Activated CD8-positive, alpha-beta memory T cell treated with anti-CD3 and anti-CD28 coated beads for 1 hour (primary cell): ENCODE measurements around the gene ARHGAP21.
"Not testable (repeated sequence)": the region's sequence is repeated elsewhere in the genome, so short reads cannot be mapped to it uniquely, and the experiment has no call there.

Source experiments
- DNase-seq, 2 donors: peaks; one replicate each; pipeline ENCODE4 v3.0.0-alpha.2; 2020; ENCODE audit warnings: low read depth in 1 of 2; ENCODE audit errors: extremely low read depth in 1 of 2

The ARHGAP21 gene

GRCh38 chr10:24643679-24644209 is 79.9 kb downstream of the ARHGAP21 start:
- no peak for DNase-seq

- DNase-seq: no peak
These were observed 80.6 kb downstream of the ARHGAP21 start for GRCh38 chr10:24642921-24643678.

GRCh38 chr10:24639124-24639523 is 84.6 kb downstream of the ARHGAP21 start:
- no peak for DNase-seq

GRCh38 chr10:24625778-24626177 is 97.9 kb downstream of the ARHGAP21 start:
- no peak for DNase-seq

- DNase-seq: no peak
These were observed 100.3 kb downstream of the ARHGAP21 start for GRCh38 chr10:24623383-24623782.

GRCh38 chr10:24622781-24623301 is 100.8 kb downstream of the ARHGAP21 start:
- no peak for DNase-seq

GRCh38 chr10:24621035-24621795 is 102.5 kb downstream of the ARHGAP21 start:
- DNase-seq: not testable (repeated sequence)

- not testable (repeated sequence) for DNase-seq
These were observed 103.7 kb downstream of the ARHGAP21 start for GRCh38 chr10:24619994-24620310.

GRCh38 chr10:24619291-24619993 is 104.2 kb downstream of the ARHGAP21 start:
- DNase-seq: not testable (repeated sequence)

- DNase-seq: no peak
These were observed 105.3 kb downstream of the ARHGAP21 start for GRCh38 chr10:24618401-24618800.

GRCh38 chr10:24617771-24618396 is 105.8 kb downstream of the ARHGAP21 start:
- peak in 1 of 2 donors; percentile 37 for DNase-seq

- DNase-seq: no peak
These were observed 107.2 kb downstream of the ARHGAP21 start for GRCh38 chr10:24616536-24616935.

GRCh38 chr10:24606021-24606420 is 117.7 kb downstream of the ARHGAP21 start:
- DNase-seq: no peak

GRCh38 chr10:24605141-24605540 is 118.5 kb downstream of the ARHGAP21 start:
- DNase-seq: no peak

GRCh38 chr10:24603333-24603732 is 120.4 kb downstream of the ARHGAP21 start:
- DNase-seq: no peak

- no peak for DNase-seq
These were observed 125.7 kb downstream of the ARHGAP21 start for GRCh38 chr10:24597961-24598360.

- no peak for DNase-seq
These were observed 126.3 kb downstream of the ARHGAP21 start for GRCh38 chr10:24597426-24597825.

GRCh38 chr10:24596217-24596930 is 127.3 kb downstream of the ARHGAP21 start:
- no peak for DNase-seq

- DNase-seq: no peak
These were observed 132.8 kb downstream of the ARHGAP21 start for GRCh38 chr10:24590697-24591457.
